Esophagus muscularis mucosa (tissue), 4 donors: ENCODE measurements around the gene BRD1. TPM values are rescaled to one million over a fixed set of nuclear protein-coding genes. Genes with fewer than 3 reads are reported as not detected.

Experiments
- DNase-seq: peaks from one replicate; pipeline ENCODE4 v3.0.0-alpha.2; 2017; ENCODE audit errors: extremely low spot score
- H3K27ac ChIP-seq, 4 donors: fragments of 200-600 bp; sonication (generic); replicated peaks in 1 of 4; 1 replicate in 3 of 4; 2 replicates in 1 of 4; pipeline ENCODE4 v1.5.1; 2016 to 2019; ENCODE audit warnings: mild to moderate bottlenecking in 1 of 4
- H3K27me3 ChIP-seq, 4 donors: fragments of 200-600 bp; sonication (generic); one replicate each; pipeline versions ENCODE4 v1.5.1 to v1.6.0; 2016 to 2019
- H3K36me3 ChIP-seq, 4 donors: fragments of 200-600 bp; sonication (generic); one replicate each; pipeline ENCODE4 v1.5.1; 2016 to 2019
- H3K4me1 ChIP-seq, 4 donors: fragments of 200-600 bp; sonication (generic); one replicate each; pipeline ENCODE4 v1.5.1; 2016 to 2019
- H3K4me3 ChIP-seq, 4 donors: fragments of 200-600 bp; sonication (generic); 1 replicate in 2 of 4; 2 replicates in 2 of 4; pipeline ENCODE4 v1.5.1; 2016 to 2019; ENCODE audit warnings: mild to moderate bottlenecking in 4 of 4, moderate library complexity in 1 of 4
- H3K9me3 ChIP-seq, 4 donors: fragments of 200-600 bp; sonication (generic); 1 replicate in 3 of 4; 2 replicates in 1 of 4; pipeline ENCODE4 v1.5.1; 2016 to 2019
- CTCF ChIP-seq, 3 experiments: fragments of 200-600 bp in 2 of 3; fragments of 450-650 bp in 1 of 3; sonication (generic) in 2 of 3; IDR thresholded peaks; one replicate each; pipeline ENCODE4 v1.5.1; 2017 to 2019; ENCODE audit warnings: antibody characterized with exemption in 3 of 3, mild to moderate bottlenecking in 2 of 3, moderate library complexity in 1 of 3
- EP300 ChIP-seq: sonication (generic); formaldehyde crosslinking; IDR thresholded peaks from one replicate; pipeline ENCODE4 v1.6.1; 2017; ENCODE audit warnings: antibody characterized with exemption
- POLR2A ChIP-seq: fragments of 450-650 bp; IDR thresholded peaks from one replicate; pipeline ENCODE4 v1.6.1; 2017; ENCODE audit warnings: antibody characterized with exemption, moderate library complexity, mild to moderate bottlenecking, low read depth
- POLR2AphosphoS5 ChIP-seq, 2 donors: sonication (generic); formaldehyde crosslinking; IDR thresholded peaks; one replicate each; pipeline ENCODE4 v1.6.1; 2017; ENCODE audit warnings: antibody characterized with exemption in 2 of 2
- WGBS: methylation state at CpG from one replicate; pipeline ENCODE4 v1.1.5; 2018; 5-methylcytosine and 5-hydroxymethylcytosine counted together
- intact Hi-C: fragments of 100-400 bp; cut with DNase I; formaldehyde crosslinking; loops from one replicate; pipeline ENCODE4 v1.15.1; 2023
- small RNA-seq, 3 donors: library from RNA; depleted of rRNA; stranded (forward); fragments of <200 nt; gene quantifications; one replicate each; pipeline ENCODE3, GENCODE V24; 2016
- total RNA-seq, 4 donors: library from RNA; depleted of rRNA; stranded (reverse); fragments of >200 nt; gene quantifications; one replicate each; pipeline versions ENCODE4 v1.1.0 to v1.2.1, GENCODE V29; 2016

BRD1 gene
- total RNA-seq, 4 donors from 2014 or later: 36.5 to 54.1 (median 51.4) TPM

GRCh38 chr22:49724893-49725489 is 102.7 kb downstream of the BRD1 start:
- intact Hi-C loops: no loop called here
- WGBS: 20% methylated on average over 1 of the region's 41 CpGs
- no peak overlapping the region for H3K27ac ChIP-seq
- peak overlapping the region; percentile 27 to 51 (median 33) for H3K4me3 ChIP-seq
- H3K4me1 ChIP-seq: peaks cover 4 to 15% (median 7%) of the 10 kb centered on the region in 4 donors
- peak; percentile 92 for DNase-seq
- H3K9me3 ChIP-seq: no peaks in the 10 kb centered on the region
- no peaks in the 10 kb centered on the region for H3K36me3 ChIP-seq
- H3K27me3 ChIP-seq: peaks cover 4 to 81% (median 16%) of the 10 kb centered on the region in 4 donors
- TF ChIP-seq EP300 (no peak), POLR2A (no peak), CTCF (IDR thresholded peaks at IDR 0.05) (peak; percentile 30 to 58 (median 33)), POLR2AphosphoS5 (IDR thresholded peaks at IDR 0.05) (no peak)

GRCh38 chr22:49724030-49724892 is 103.4 kb downstream of the BRD1 start:
- H3K4me3 ChIP-seq: peak overlapping the region; percentile 27 to 51 (median 33)
- intact Hi-C loops: no loop called here

GRCh38 chr22:49723478-49724029 is 104.1 kb downstream of the BRD1 start:
- no peak overlapping the region for H3K27ac ChIP-seq
- WGBS: 89% methylated on average over 13 of the region's 14 CpGs
- intact Hi-C loops: no loop called here
- no peaks in the 10 kb centered on the region for H3K9me3 ChIP-seq
- peak; percentile 70 for DNase-seq
- peaks cover 0 to 74% (median 16%) of the 10 kb centered on the region in 4 donors for H3K27me3 ChIP-seq
- H3K36me3 ChIP-seq: no peaks in the 10 kb centered on the region
- peaks cover 4 to 15% (median 7%) of the 10 kb centered on the region in 4 donors for H3K4me1 ChIP-seq
- TF ChIP-seq EP300 (no peak), POLR2AphosphoS5 (IDR thresholded peaks at IDR 0.05) (no peak), CTCF (IDR thresholded peaks at IDR 0.05) (no peak), POLR2A (no peak)
- no peak overlapping the region for H3K4me3 ChIP-seq

More at GRCh38 chr22:49724030-49724892, 103.4 kb downstream of the BRD1 start:
- Histone ChIP-seq H3K27me3 (peaks cover 4 to 75% (median 16%) of the 10 kb centered on the region in 4 donors), H3K36me3 (no peaks in the 10 kb centered on the region), H3K9me3 (no peaks in the 10 kb centered on the region), H3K27ac (no peak overlapping the region), H3K4me1 (peaks cover 4 to 15% (median 7%) of the 10 kb centered on the region in 4 donors)
- 35% methylated on average over 21 of the region's 54 CpGs for WGBS
- TF ChIP-seq EP300: no peak
- no peak for TF ChIP-seq CTCF (IDR thresholded peaks at IDR 0.05)
- TF ChIP-seq POLR2A: no peak
- no peak for TF ChIP-seq POLR2AphosphoS5 (IDR thresholded peaks at IDR 0.05)
- peak; percentile 87 for DNase-seq

Small RNAs within 50 kb of the gene (small RNA-seq; reads per million reads assigned to genes)
- gene AL117328.1: 0 reads per million in 3 donors
- gene RF00017: 0 reads per million in 3 donors

Other genes with a start within 250 kb of the BRD1 start
- gene ZBED4, start 26.0 kb upstream of the BRD1 start, total RNA-seq: 10 to 100 TPM in 1 of 4 donors, 1 to 10 TPM in 3; 6.6 to 11.1 (median 9.5) TPM
- gene ALG12, start 90.6 kb upstream of the BRD1 start, total RNA-seq: 10 to 100 TPM; 17.7 to 28.0 (median 23.8) TPM
- gene CRELD2, start 90.8 kb upstream of the BRD1 start, total RNA-seq: 10 to 100 TPM; 32.0 to 38.2 (median 34.2) TPM
- gene PIM3, start 132.9 kb upstream of the BRD1 start, total RNA-seq: 100 to 1,000 TPM in 1 of 4 donors, 10 to 100 TPM in 3; 36.1 to 106 (median 56.5) TPM
- gene IL17REL, start 184.9 kb upstream of the BRD1 start, total RNA-seq: not detected
- not detected for gene TTLL8, start 230.4 kb upstream of the BRD1 start, total RNA-seq